CD4-positive, CD25-positive, alpha-beta regulatory T cell (primary cell): ENCODE results near the gene CRTAC1. TPM values are rescaled to one million over a fixed set of nuclear protein-coding genes. Genes with fewer than 3 reads are reported as not detected.
A peak's percentile ranks its signal among the peaks of the same experiment; 100 is the strongest.

ENCODE experiments used
- ATAC-seq, 2 donors: fragments of 150-1000 bp; cut with Tn5 transposase; one replicate each; pipeline ENCODE4 v1.10.0; 2021; ENCODE audit warnings: low read depth in 2 of 2, moderate number of reproducible peaks in 2 of 2, moderate library complexity in 1 of 2
- DNase-seq, 3 donors: peaks; one replicate each; pipeline versions ENCODE4 v3.0.0 to v3.0.0-alpha.2; 2012 to 2022; ENCODE audit warnings: mixed read lengths in 1 of 3
- H3K27ac ChIP-seq: one replicate; pipeline ENCODE4 v1.7.0; 2013; ENCODE audit warnings: mild to moderate bottlenecking, low read length; ENCODE audit not compliant: insufficient read depth, poor library complexity, severe bottlenecking
- H3K27me3 ChIP-seq: one replicate; pipeline ENCODE4 v1.7.0; 2013; ENCODE audit warnings: low read length; ENCODE audit not compliant: control insufficient read depth, insufficient read depth
- H3K36me3 ChIP-seq: one replicate; pipeline ENCODE4 v1.7.0; 2013; ENCODE audit warnings: mild to moderate bottlenecking, low read length, moderate library complexity; ENCODE audit not compliant: control insufficient read depth, insufficient read depth
- H3K4me1 ChIP-seq: 2 replicates; pipeline ENCODE4 v1.7.0; 2013; ENCODE audit warnings: mild to moderate bottlenecking, low read length; ENCODE audit not compliant: insufficient read depth, control insufficient read depth, poor library complexity, severe bottlenecking
- H3K4me3 ChIP-seq: one replicate; pipeline ENCODE4 v1.7.0; 2013; ENCODE audit warnings: low read depth, mild to moderate bottlenecking, low read length, moderate library complexity
- H3K9me3 ChIP-seq, 2 experiments: 1 replicate in 1 of 2; 2 replicates in 1 of 2; pipeline ENCODE4 v1.7.0; 2013; ENCODE audit warnings: low read length in 2 of 2, mild to moderate bottlenecking in 1 of 2, moderate library complexity in 1 of 2; ENCODE audit not compliant: control insufficient read depth in 2 of 2
- H3K27ac Mint-ChIP-seq, 3 donors: one replicate each; pipeline ENCODE4 v1.8.0; 2020 to 2022; ENCODE audit warnings: mild to moderate bottlenecking in 3 of 3, mixed read lengths in 3 of 3, moderate library complexity in 2 of 3
- H3K27me3 Mint-ChIP-seq: one replicate; pipeline ENCODE4 v1.8.0; 2022; ENCODE audit warnings: mild to moderate bottlenecking, mixed read lengths
- H3K36me3 Mint-ChIP-seq: one replicate; pipeline ENCODE4 v1.8.0; 2020; ENCODE audit warnings: mixed read lengths
- H3K4me1 Mint-ChIP-seq, 4 donors: one replicate each; pipeline ENCODE4 v1.8.0; 2020 to 2022; ENCODE audit warnings: mixed read lengths in 4 of 4, mild to moderate bottlenecking in 1 of 4
- H3K4me3 Mint-ChIP-seq, 4 donors: one replicate each; pipeline ENCODE4 v1.8.0; 2020 to 2022; ENCODE audit warnings: mild to moderate bottlenecking in 4 of 4, mixed read lengths in 4 of 4, moderate library complexity in 3 of 4
- H3K9me3 Mint-ChIP-seq, 7 donors: one replicate each; pipeline ENCODE4 v1.8.0; 2020 to 2022; ENCODE audit warnings: mixed read lengths in 7 of 7, mild to moderate bottlenecking in 3 of 7, moderate library complexity in 2 of 7
- polyA plus RNA-seq, 4 donors: library from polyadenylated mRNA; unstranded; fragments of 300-500 nt; fragmentation: Illumina TruSeq; gene quantifications; one replicate each; pipeline ENCODE4 v1.2.3, GENCODE V29; 2021
- total RNA-seq: library from RNA; stranded (reverse); gene quantifications from one replicate; pipeline ENCODE4 v1.2.3, GENCODE V29; 2022

Gene CRTAC1
- total and polyA plus RNA-seq, 5 donors from 2014 or later: not detected

DNA sequence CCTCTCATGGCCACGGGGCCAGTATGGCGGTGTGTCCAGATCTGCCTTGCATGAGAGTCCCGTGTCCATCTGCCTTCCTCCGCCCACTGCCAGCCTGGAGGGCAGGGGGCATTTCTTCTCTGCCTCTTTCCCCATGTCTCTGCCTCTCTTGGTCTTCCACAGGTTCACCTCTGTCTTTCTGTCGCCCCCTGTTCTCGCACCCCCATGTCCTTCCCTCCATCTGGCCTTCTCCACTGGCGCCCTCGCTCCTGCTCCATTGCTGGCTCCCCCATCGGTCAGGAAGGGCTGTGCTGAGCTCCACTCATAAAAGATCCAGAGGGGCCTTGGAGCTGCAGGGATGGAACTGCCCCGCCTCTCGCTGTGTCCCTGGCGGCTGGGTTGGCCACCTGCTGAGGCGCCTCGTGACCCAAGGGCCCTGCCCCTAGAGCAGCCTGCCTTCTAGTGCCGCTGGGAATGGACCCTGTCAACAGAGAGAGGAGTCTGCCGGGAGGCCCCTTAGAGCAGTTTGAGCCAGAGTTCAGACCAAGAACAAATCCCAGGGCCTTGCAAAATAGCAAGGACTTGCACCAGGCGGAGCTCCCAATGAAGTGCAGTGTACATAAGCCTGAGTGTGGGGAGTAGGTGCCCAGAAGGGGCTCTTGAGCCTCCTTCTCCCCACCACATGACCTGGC is 138.8 kb downstream of the CRTAC1 start:
- Mint-ChIP-seq H3K36me3 (no peaks in the 10 kb centered on the region), H3K4me3 (no peak overlapping the region), H3K27me3 (peaks cover 12% of the 10 kb centered on the region), H3K9me3 (no peaks in the 10 kb centered on the region), H3K4me1 (no peaks in the 10 kb centered on the region), H3K27ac (no peak overlapping the region)
- no peaks in the 10 kb centered on the region for H3K27me3 ChIP-seq
- no peak for DNase-seq
- H3K36me3 ChIP-seq: no peaks in the 10 kb centered on the region
- no peaks in the 10 kb centered on the region for H3K4me1 ChIP-seq
- no peak overlapping the region for H3K4me3 ChIP-seq
- ATAC-seq: no peak
- H3K9me3 ChIP-seq: no peaks in the 10 kb centered on the region
- no peak overlapping the region for H3K27ac ChIP-seq

DNA sequence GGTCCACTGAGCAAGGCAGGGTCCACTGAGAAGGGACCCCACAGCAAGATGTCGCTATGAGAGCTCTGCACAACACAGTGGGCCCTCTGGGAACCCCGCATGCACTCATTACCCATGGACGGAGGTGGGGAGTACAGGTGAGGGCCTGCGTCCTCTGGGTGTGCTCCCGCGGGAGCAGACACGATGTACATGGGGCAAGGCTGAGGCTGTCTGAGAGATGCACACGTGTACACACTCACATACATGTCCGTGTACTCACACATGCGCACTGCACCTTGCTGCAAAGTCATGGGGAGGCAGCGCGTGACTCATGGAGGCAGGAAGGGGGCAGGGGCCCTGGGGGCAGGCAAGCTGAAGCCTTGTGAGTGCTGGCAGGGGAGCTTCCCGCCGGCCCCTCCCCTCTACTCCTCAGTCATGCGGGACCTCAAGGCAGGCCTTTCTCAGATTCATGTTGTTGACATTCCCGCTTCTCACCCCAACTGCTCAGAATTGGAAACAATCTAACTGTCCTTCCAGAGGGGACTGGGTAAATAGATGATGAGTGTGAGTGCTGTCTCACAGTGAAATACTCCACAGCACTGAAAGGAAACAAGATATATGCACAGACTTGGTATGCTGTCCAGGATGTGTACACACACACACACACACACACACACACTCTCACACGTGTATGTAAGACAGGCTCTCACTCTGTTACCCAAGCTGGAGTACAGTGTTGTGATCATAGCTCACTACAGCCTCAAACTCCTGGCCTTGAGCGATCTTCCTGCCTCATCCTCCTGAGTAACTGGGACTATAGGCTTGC is 140.8 kb downstream of the CRTAC1 start:
- Mint-ChIP-seq H3K4me3 (no peak overlapping the region), H3K36me3 (no peaks in the 10 kb centered on the region), H3K27ac (peak overlapping the region in 1 of 3 donors; percentile 63), H3K4me1 (no peaks in the 10 kb centered on the region), H3K27me3 (peaks cover 16% of the 10 kb centered on the region), H3K9me3 (no peaks in the 10 kb centered on the region)
- Histone ChIP-seq H3K4me1 (no peaks in the 10 kb centered on the region), H3K4me3 (no peak overlapping the region), H3K27ac (no peak overlapping the region), H3K27me3 (no peaks in the 10 kb centered on the region), H3K9me3 (no peaks in the 10 kb centered on the region), H3K36me3 (no peaks in the 10 kb centered on the region)
- ATAC-seq (peak in 1 of 2 donors; percentile 25), DNase-seq (peak in 1 of 3 donors; percentile 13)

DNA sequence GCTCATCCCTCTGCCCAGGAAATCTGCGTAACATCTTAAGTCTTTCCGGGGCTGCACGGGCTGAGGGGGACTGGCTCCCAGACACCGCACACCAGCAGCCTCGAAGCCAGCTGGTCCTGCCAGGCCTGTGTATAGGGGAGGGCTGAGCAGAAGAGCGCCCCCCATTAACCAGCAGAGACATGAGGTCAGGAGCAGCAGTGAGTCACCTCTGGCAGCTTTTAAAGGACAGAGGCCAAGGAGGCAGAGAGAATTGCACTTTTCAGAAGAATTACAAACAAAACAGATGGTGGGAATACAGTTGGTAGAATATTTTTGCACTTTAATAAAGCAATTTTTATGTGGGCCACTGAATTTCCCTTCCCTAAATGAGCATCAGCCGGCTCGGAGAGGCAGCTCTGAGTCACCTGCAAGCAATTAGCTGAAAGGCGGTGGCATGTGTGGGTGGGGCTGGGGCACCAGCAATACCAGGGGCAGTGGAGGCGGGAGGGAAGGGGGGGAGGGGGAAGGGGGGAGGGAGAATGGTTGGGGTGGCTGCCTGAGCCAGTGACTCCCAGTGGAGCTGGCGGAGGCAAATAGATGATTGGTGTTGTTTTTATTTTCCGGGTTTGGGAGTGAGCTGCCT is 141.7 kb downstream of the CRTAC1 start:
- Mint-ChIP-seq H3K4me3 (no peak overlapping the region), H3K27me3 (peaks cover 16% of the 10 kb centered on the region), H3K36me3 (no peaks in the 10 kb centered on the region), H3K4me1 (no peaks in the 10 kb centered on the region), H3K27ac (no peak overlapping the region), H3K9me3 (no peaks in the 10 kb centered on the region)
- no peak overlapping the region for H3K27ac ChIP-seq
- ATAC-seq (no peak), DNase-seq (no peak)
- no peaks in the 10 kb centered on the region for H3K36me3 ChIP-seq
- H3K4me3 ChIP-seq: no peak overlapping the region
- H3K27me3 ChIP-seq: peaks cover 2% of the 10 kb centered on the region
- no peaks in the 10 kb centered on the region for H3K9me3 ChIP-seq
- no peaks in the 10 kb centered on the region for H3K4me1 ChIP-seq

GRCh38 chr10:97888134-97888533 is 142.3 kb downstream of the CRTAC1 start:
- Histone ChIP-seq H3K9me3 (no peaks in the 10 kb centered on the region), H3K4me1 (no peaks in the 10 kb centered on the region), H3K4me3 (no peak overlapping the region), H3K36me3 (no peaks in the 10 kb centered on the region), H3K27ac (no peak overlapping the region), H3K27me3 (peaks cover 2% of the 10 kb centered on the region)
- Mint-ChIP-seq H3K27ac (peak overlapping the region in 1 of 3 donors; percentile 23), H3K36me3 (no peaks in the 10 kb centered on the region), H3K4me3 (no peak overlapping the region), H3K4me1 (no peaks in the 10 kb centered on the region), H3K9me3 (no peaks in the 10 kb centered on the region), H3K27me3 (peaks cover 16% of the 10 kb centered on the region)
- DNase-seq (no peak), ATAC-seq (no peak)

- H3K4me1 Mint-ChIP-seq: no peaks in the 10 kb centered on the region
- H3K27me3 ChIP-seq: peaks cover 2% of the 10 kb centered on the region
- H3K27ac Mint-ChIP-seq: no peak overlapping the region
- no peaks in the 10 kb centered on the region for H3K36me3 Mint-ChIP-seq
- no peaks in the 10 kb centered on the region for H3K4me1 ChIP-seq
- no peak overlapping the region for H3K27ac ChIP-seq
- peaks cover 16% of the 10 kb centered on the region for H3K27me3 Mint-ChIP-seq
- H3K9me3 Mint-ChIP-seq: no peaks in the 10 kb centered on the region
- DNase-seq (no peak), ATAC-seq (no peak)
- H3K36me3 ChIP-seq: no peaks in the 10 kb centered on the region
- H3K9me3 ChIP-seq: no peaks in the 10 kb centered on the region
- H3K4me3 Mint-ChIP-seq: no peak overlapping the region
- H3K4me3 ChIP-seq: no peak overlapping the region
Measured at GRCh38 chr10:97887399-97887798, 143.0 kb downstream of the CRTAC1 start.

DNA sequence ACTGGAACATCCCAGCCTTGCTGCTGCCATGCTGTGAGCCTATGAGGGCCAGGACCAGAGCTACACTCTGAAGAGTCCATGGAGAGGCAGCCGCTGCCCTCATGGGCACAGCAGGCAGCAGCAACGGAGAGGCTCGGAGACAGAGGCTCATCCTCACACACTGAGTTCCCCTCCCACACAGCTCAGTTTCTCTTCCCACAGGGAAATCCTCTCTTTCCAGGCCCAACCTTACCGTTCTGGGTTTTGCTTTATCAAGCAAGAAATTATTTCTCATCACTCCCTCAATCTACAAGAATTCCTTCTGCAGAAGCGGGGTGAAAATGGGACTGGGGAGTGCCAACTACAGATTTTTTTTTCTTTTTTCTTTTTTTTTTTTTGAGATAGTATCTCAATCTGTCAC is 144.1 kb downstream of the CRTAC1 start:
- H3K27ac Mint-ChIP-seq: no peak overlapping the region
- peaks cover 16% of the 10 kb centered on the region for H3K27me3 Mint-ChIP-seq
- ATAC-seq (no peak), DNase-seq (no peak)
- H3K4me3 Mint-ChIP-seq: no peak overlapping the region
- Histone ChIP-seq H3K4me3 (no peak overlapping the region), H3K36me3 (no peaks in the 10 kb centered on the region), H3K9me3 (no peaks in the 10 kb centered on the region), H3K27ac (no peak overlapping the region), H3K4me1 (no peaks in the 10 kb centered on the region), H3K27me3 (peaks cover 2% of the 10 kb centered on the region)
- H3K36me3 Mint-ChIP-seq: no peaks in the 10 kb centered on the region
- no peaks in the 10 kb centered on the region for H3K4me1 Mint-ChIP-seq
- H3K9me3 Mint-ChIP-seq: no peaks in the 10 kb centered on the region

DNA sequence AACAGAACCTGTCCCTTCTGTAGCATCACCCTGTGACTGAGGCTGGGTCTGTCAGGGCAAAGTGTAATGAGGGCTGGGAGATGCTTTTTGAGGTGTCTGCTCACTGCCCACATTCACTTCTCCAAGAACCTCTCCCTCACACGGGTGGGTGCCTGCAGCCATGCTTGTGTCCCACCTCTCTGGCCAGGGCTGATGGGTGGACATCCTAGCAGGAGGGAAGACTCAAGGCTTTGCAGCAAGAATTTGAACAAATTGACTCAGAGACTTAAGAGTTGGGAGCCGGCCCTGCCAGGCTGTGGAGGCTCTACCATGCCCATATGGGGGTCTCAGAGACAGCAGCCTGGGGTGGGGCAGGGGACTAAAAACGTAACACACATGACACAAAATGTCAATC is 147.3 kb downstream of the CRTAC1 start:
- H3K4me1 Mint-ChIP-seq: no peaks in the 10 kb centered on the region
- H3K4me3 ChIP-seq: no peak overlapping the region
- H3K27ac Mint-ChIP-seq: no peak overlapping the region
- no peaks in the 10 kb centered on the region for H3K4me1 ChIP-seq
- no peaks in the 10 kb centered on the region for H3K36me3 ChIP-seq
- DNase-seq (no peak), ATAC-seq (no peak)
- peaks cover 11% of the 10 kb centered on the region for H3K27me3 Mint-ChIP-seq
- no peak overlapping the region for H3K4me3 Mint-ChIP-seq
- H3K9me3 Mint-ChIP-seq: no peaks in the 10 kb centered on the region
- H3K27me3 ChIP-seq: peaks cover 2% of the 10 kb centered on the region
- no peak overlapping the region for H3K27ac ChIP-seq
- H3K9me3 ChIP-seq: no peaks in the 10 kb centered on the region
- peaks cover 3% of the 10 kb centered on the region for H3K36me3 Mint-ChIP-seq
